Measurements from ENCODE around the gene RAB23.

The RAB23 gene

GRCh38 chr6:57159127-57159526, 63.0 kb downstream of the RAB23 start:
- TF ChIP-seq CTCF (IDR thresholded peaks at IDR 0.05), result no peak

- TF ChIP-seq CTCF (IDR thresholded peaks at IDR 0.05), result no peak
Measured at GRCh38 chr6:57158658-57159057, 63.4 kb downstream of the RAB23 start.

GRCh38 chr6:57147955-57148858, 73.9 kb downstream of the RAB23 start:
- TF ChIP-seq CTCF (IDR thresholded peaks at IDR 0.05), result no peak

- no peak for TF ChIP-seq CTCF (IDR thresholded peaks at IDR 0.05)
Measured at GRCh38 chr6:57147401-57147800, 74.7 kb downstream of the RAB23 start.

GRCh38 chr6:57143690-57144089, 78.4 kb downstream of the RAB23 start:
- TF ChIP-seq CTCF (IDR thresholded peaks at IDR 0.05), result no peak

GRCh38 chr6:57142178-57142525, 80.0 kb downstream of the RAB23 start:
- TF ChIP-seq CTCF (IDR thresholded peaks at IDR 0.05), result no peak

- no peak for TF ChIP-seq CTCF (IDR thresholded peaks at IDR 0.05)
Measured at GRCh38 chr6:57141451-57142177, 80.5 kb downstream of the RAB23 start.
